Pancreas (tissue), 10 donors: ENCODE measurements around the gene VPS18. TPM values are rescaled to one million over a fixed set of nuclear protein-coding genes. Genes with fewer than 3 reads are reported as not detected.

Source experiments
- ATAC-seq, 4 donors: fragments of 200-7000 bp; cut with Tn5 transposase; one replicate each; pipeline versions ENCODE4 v1.8.0 to v1.9.1; 2020; ENCODE audit warnings: mild to moderate bottlenecking in 4 of 4, moderate library complexity in 4 of 4
- DNase-seq, 6 donors: peaks; one replicate each; pipeline ENCODE4 v3.0.0-alpha.2; 2020
- FAIRE-seq: peaks from 2 replicates; lab custom pipeline; 2012; peaks lifted over from hg19 to GRCh38; lab: Jason Lieb, UNC
- H3K27ac ChIP-seq, 4 donors: fragments of 200-600 bp; sonication (generic); 1 replicate in 3 of 4; 2 replicates in 1 of 4; pipeline versions ENCODE4 v1.5.0 to v1.8.0; 2020
- H3K27me3 ChIP-seq, 4 donors: fragments of 200-600 bp; one replicate each; pipeline ENCODE4 v1.8.0; 2021
- H3K36me3 ChIP-seq, 3 donors: fragments of 200-600 bp; sonication (generic) in 1 of 3; one replicate each; pipeline versions ENCODE4 v1.5.0 to v1.8.0; 2020 to 2021
- H3K4me1 ChIP-seq, 3 donors: fragments of 200-600 bp; one replicate each; pipeline ENCODE4 v1.8.0; 2021
- H3K4me3 ChIP-seq, 4 donors: fragments of 200-600 bp; sonication (generic) in 2 of 4; one replicate each; pipeline versions ENCODE4 v1.5.0 to v1.8.0; 2020 to 2021
- H3K9me3 ChIP-seq, 4 donors: fragments of 200-600 bp; one replicate each; pipeline ENCODE4 v1.8.0; 2021
- WGBS, 2 donors: extraction: QIAGEN DNeasy Blood & Tissue Kit; methylation state at CpG; one replicate each; pipeline ENCODE4 v1.1.7; 2013; 5-methylcytosine and 5-hydroxymethylcytosine counted together
- intact Hi-C, 3 donors: fragments of 100-400 bp; cut with DNase I; formaldehyde crosslinking; loops; one replicate each; pipeline versions ENCODE4 v1.11.1 to v1.14.2; 2022
- polyA plus RNA-seq, 2 donors: library from polyadenylated mRNA; stranded (reverse); fragments of 200-250 nt; gene quantifications; one replicate each; pipeline ENCODE4 v1.2.3, GENCODE V29; 2013
- total RNA-seq, 6 donors: library from RNA; stranded (reverse); fragmentation: NEBNext Ultra II Directional in 4 of 6; extraction: Animal tissue kit (Norgen Biotek cat#: 25700) in 4 of 6; gene quantifications; one replicate each; pipeline versions ENCODE4 v1.2.1 to v1.2.4, GENCODE V29; 2021 to 2023
- TF ChIP-seq, protein P1 (sequence below), 4 donors: fragments of 200-600 bp; sonication (generic) in 3 of 4; IDR thresholded peaks; one replicate each; pipeline versions ENCODE4 v1.5.0 to v1.8.0; 2021; ENCODE audit warnings: antibody characterized with exemption in 4 of 4
- donor health status: healthy with polysubstance abuse.
- donor health status: DM: no; HTN: no; CAD: no; lungs with moderate emphysema.
- donor health status: DM: no; HTN: no; CAD: no.
- donor health status: control.
- donor health status: control.
- donor health status: Bipolar disorder and iron deficiency.
- donor health status: DM: yes; HTN: yes; CAD: no.
- donor health status: DM: no; HTN: no; CAD: no.
- donor health status: DM: no; HTN: no; CAD: no.
- donor health status: DM: yes; HTN: yes; CAD: no.

Gene VPS18
- total and polyA plus RNA-seq, 8 donors = 4.4 to 12.5 (median 6.8) TPM

DNA sequence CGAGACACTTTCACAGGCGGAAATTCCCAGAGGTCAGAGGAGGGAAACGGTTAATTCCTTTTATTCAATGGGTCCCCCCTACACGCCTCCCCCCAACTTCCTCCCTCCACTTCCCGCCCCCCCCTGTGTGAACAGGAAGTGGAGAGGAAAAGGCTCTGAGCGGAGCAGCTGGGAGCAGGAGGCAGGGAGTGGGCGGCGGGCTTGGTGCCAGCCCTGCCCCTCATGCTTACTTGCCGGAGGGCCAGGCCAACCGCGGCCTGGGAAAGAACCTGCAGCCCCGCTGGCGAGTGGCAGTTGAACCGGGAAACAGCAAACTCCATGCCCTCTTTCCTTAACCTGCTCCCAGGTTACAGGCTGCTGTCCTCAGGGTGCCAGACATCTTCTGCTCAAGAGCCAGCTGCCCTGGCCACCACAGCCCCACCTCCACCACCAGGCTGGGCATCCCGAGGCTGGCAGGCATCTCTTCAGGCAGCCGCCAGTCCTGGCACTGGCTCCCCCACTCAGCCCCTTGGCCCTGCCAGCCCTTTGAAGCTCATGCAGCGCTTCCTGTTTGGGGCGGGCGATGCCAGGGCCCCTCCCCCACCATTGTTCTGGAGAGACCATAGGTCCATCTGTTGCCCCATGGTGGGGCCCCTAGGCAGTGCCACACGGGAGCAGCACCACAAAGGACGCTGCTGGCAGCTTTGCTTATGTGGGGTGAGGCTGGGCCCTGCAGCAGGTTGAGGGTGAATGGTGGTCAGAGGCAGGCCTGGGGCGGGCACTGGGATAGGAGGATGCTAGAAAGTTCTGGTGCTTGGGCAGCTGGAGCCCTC is 12.9 kb downstream of the VPS18 start:
- intact Hi-C loops = loop anchor here in 2 of 3 donors (5.0 to 10.0 kb wide), 3 partner anchors 108 to 418 kb away; no protein-coding TSS in a partner anchor
- H3K4me3 ChIP-seq = peak overlapping the region in 3 of 4 donors; percentile 16 to 52 (median 40)
- H3K27ac ChIP-seq = peak overlapping the region; percentile 84 to 93 (median 90)
- peaks cover 0 to 11% (median 8%) of the 10 kb centered on the region in 3 donors for H3K36me3 ChIP-seq
- DNase-seq = peak in 5 of 6 donors; percentile 36 to 78 (median 68)
- H3K27me3 ChIP-seq = no peaks in the 10 kb centered on the region
- WGBS, 2 donors = 35 to 48% methylated on average over 20 to 22 of the region's 22 CpGs
- H3K9me3 ChIP-seq = no peaks in the 10 kb centered on the region
- peak in 2 of 4 donors; percentile 3 to 4 for ATAC-seq
- no peak for FAIRE-seq
- H3K4me1 ChIP-seq = peaks cover 6 to 19% (median 11%) of the 10 kb centered on the region in 3 donors
- TF ChIP-seq, protein P1, sequence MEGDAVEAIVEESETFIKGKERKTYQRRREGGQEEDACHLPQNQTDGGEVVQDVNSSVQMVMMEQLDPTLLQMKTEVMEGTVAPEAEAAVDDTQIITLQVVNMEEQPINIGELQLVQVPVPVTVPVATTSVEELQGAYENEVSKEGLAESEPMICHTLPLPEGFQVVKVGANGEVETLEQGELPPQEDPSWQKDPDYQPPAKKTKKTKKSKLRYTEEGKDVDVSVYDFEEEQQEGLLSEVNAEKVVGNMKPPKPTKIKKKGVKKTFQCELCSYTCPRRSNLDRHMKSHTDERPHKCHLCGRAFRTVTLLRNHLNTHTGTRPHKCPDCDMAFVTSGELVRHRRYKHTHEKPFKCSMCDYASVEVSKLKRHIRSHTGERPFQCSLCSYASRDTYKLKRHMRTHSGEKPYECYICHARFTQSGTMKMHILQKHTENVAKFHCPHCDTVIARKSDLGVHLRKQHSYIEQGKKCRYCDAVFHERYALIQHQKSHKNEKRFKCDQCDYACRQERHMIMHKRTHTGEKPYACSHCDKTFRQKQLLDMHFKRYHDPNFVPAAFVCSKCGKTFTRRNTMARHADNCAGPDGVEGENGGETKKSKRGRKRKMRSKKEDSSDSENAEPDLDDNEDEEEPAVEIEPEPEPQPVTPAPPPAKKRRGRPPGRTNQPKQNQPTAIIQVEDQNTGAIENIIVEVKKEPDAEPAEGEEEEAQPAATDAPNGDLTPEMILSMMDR (IDR thresholded peaks at IDR 0.05) = no peak

- Histone ChIP-seq H3K4me1 (peaks cover 6 to 19% (median 11%) of the 10 kb centered on the region in 3 donors), H3K36me3 (peaks cover 0 to 2% (median 1%) of the 10 kb centered on the region in 3 donors), H3K27me3 (no peaks in the 10 kb centered on the region), H3K9me3 (no peaks in the 10 kb centered on the region), H3K4me3 (no peak overlapping the region), H3K27ac (no peak overlapping the region)
- ATAC-seq (no peak), DNase-seq (peak in 1 of 6 donors; percentile 50), FAIRE-seq (no peak)
- TF ChIP-seq, protein P1 (IDR thresholded peaks at IDR 0.05) = no peak
- 59 to 63% methylated on average over 7 of the region's 7 CpGs for WGBS, 2 donors
- intact Hi-C loops = loop anchor here in 2 of 3 donors (5.0 to 10.0 kb wide), 3 partner anchors 107 to 417 kb away; no protein-coding TSS in a partner anchor
These were observed 13.8 kb downstream of the VPS18 start for GRCh38 chr15:40908095-40908494.

DNA sequence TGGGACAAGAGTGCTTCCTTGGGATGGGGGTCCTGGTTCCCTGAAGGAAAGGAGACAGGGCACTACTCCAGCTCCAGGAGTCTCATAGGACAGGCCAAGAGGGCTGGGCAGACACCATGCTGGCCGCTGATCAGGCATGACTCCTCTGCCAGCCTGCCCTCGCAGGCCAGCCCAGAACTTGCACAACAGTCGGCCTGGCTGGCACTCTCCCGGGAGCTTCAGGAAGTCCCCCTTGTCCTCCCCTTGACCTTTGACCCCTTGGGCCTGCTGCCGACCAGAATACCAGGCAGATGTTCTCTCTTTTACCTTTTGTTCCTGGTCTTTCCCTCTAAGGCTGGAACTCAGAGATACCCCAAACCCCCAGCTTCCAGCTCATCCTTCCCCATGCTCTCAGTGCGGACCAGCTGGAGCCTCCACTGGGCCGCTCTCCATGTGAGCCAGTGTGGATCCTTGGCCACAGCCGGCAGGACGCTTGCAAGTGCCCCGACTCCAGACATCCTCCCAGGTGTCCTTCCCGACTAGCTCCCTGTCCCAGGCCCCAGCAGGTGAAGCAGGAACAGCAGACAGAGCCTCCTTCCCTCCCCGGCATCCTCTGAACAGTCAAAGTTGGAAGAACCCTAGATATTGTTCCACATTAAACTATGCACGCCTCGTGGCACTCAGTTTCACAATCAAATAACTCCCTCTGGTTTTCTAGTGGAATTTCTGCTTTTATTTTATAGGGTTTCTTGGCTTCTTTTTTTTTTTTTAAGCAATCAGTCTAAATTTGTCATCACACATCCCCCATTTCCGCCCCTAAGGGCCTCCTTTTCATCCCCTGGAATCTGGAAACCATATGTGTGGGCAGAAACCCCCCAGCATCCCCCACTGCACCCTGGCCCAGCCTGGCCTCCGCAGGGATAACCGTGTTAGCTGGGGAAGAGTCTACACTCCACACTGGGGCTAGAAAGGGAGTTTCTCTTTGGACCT is 15.7 kb downstream of the VPS18 start:
- no peak overlapping the region for H3K27ac ChIP-seq
- no peaks in the 10 kb centered on the region for H3K36me3 ChIP-seq
- H3K4me3 ChIP-seq = no peak overlapping the region
- FAIRE-seq = no peak
- peaks cover 6 to 11% (median 11%) of the 10 kb centered on the region in 3 donors for H3K4me1 ChIP-seq
- intact Hi-C loops = loop anchor here in 2 of 3 donors (5.0 to 10.0 kb wide), 3 partner anchors 105 to 415 kb away; no protein-coding TSS in a partner anchor
- ATAC-seq = no peak
- H3K9me3 ChIP-seq = no peaks in the 10 kb centered on the region
- H3K27me3 ChIP-seq = no peaks in the 10 kb centered on the region
- WGBS, 2 donors = 62 to 68% methylated on average over 17 of the region's 17 CpGs
- peak in 2 of 6 donors; percentile 29 to 54 for DNase-seq
- TF ChIP-seq, protein P1 (IDR thresholded peaks at IDR 0.05) = no peak

- DNase-seq = no peak
These were observed 16.9 kb downstream of the VPS18 start for GRCh38 chr15:40911141-40911540.

More at GRCh38 chr15:40911141-40911540, 16.9 kb downstream of the VPS18 start:
- FAIRE-seq = no peak
- Histone ChIP-seq H3K27me3 (no peaks in the 10 kb centered on the region), H3K36me3 (no peaks in the 10 kb centered on the region), H3K4me3 (no peak overlapping the region), H3K4me1 (peaks cover 6 to 11% (median 7%) of the 10 kb centered on the region in 3 donors), H3K9me3 (no peaks in the 10 kb centered on the region), H3K27ac (no peak overlapping the region)
- 70 to 71% methylated on average over 7 of the region's 7 CpGs for WGBS, 2 donors
- ATAC-seq = no peak
- TF ChIP-seq, protein P1 (IDR thresholded peaks at IDR 0.05) = no peak
- intact Hi-C loops = no loop called here
